HG03571 (cell line): ENCODE measurements around the gene MMS22L.

Source experiments
- ATAC-seq: cut with Tn5 transposase; IDR thresholded peaks from one replicate; pipeline ENCODE4 v1.9.1; 2021; ENCODE audit not compliant: unreplicated experiment

The MMS22L gene

GRCh38 chr6:97094376-97094775 lies 188.6 kb downstream of the MMS22L start:
- ATAC-seq: no peak

GRCh38 chr6:97092673-97093305 lies 190.2 kb downstream of the MMS22L start:
- no peak for ATAC-seq
